Activated gamma-delta T cell treated with Interleukin-2 at 50 U/mL for 16 hours (primary cell): ENCODE results near the gene BANP.
"Not testable (repeated sequence)": the region's sequence is repeated elsewhere in the genome, so short reads cannot be mapped to it uniquely, and the experiment has no call there.

Experiments
- DNase-seq: peaks from one replicate; pipeline ENCODE4 v3.0.0-alpha.2; 2020

BANP gene

GRCh38 chr16:87998184-87998793, 47.1 kb downstream of the BANP start:
- not testable (repeated sequence) for DNase-seq

GRCh38 chr16:87998992-87999391, 47.8 kb downstream of the BANP start:
- not testable (repeated sequence) for DNase-seq

- DNase-seq, result no peak
Measured at GRCh38 chr16:88002211-88002610, 51.0 kb downstream of the BANP start.

- DNase-seq, result no peak
Measured at GRCh38 chr16:88002749-88003148, 51.5 kb downstream of the BANP start.

- DNase-seq, result no peak
Measured at GRCh38 chr16:88003316-88003715, 52.1 kb downstream of the BANP start.

GRCh38 chr16:88003736-88004135, 52.5 kb downstream of the BANP start:
- no peak for DNase-seq

- no peak for DNase-seq
Measured at GRCh38 chr16:88004391-88004790, 53.2 kb downstream of the BANP start.

- DNase-seq, result no peak
Measured at GRCh38 chr16:88005181-88005581, 53.9 kb downstream of the BANP start.

GRCh38 chr16:88005968-88006367, 54.7 kb downstream of the BANP start:
- no peak for DNase-seq

- DNase-seq, result no peak
Measured at GRCh38 chr16:88007321-88007731, 56.1 kb downstream of the BANP start.

- DNase-seq, result no peak
Measured at GRCh38 chr16:88008840-88009239, 57.6 kb downstream of the BANP start.

- DNase-seq, result no peak
Measured at GRCh38 chr16:88009563-88010342, 58.5 kb downstream of the BANP start.

GRCh38 chr16:88010343-88010967, 59.2 kb downstream of the BANP start:
- no peak for DNase-seq

GRCh38 chr16:88010968-88011483, 59.8 kb downstream of the BANP start:
- DNase-seq, result no peak

- DNase-seq, result no peak
Measured at GRCh38 chr16:88012360-88012759, 61.1 kb downstream of the BANP start.

GRCh38 chr16:88013091-88013609, 61.9 kb downstream of the BANP start:
- no peak for DNase-seq

GRCh38 chr16:88013766-88014251, 62.6 kb downstream of the BANP start:
- no peak for DNase-seq

- DNase-seq, result no peak
Measured at GRCh38 chr16:88014252-88014781, 63.1 kb downstream of the BANP start.

GRCh38 chr16:88014954-88015805, 63.9 kb downstream of the BANP start:
- DNase-seq, result no peak

- no peak for DNase-seq
Measured at GRCh38 chr16:88015806-88016140, 64.5 kb downstream of the BANP start.

GRCh38 chr16:88016386-88016785, 65.2 kb downstream of the BANP start:
- not testable (repeated sequence) for DNase-seq

GRCh38 chr16:88016964-88017363, 65.7 kb downstream of the BANP start:
- DNase-seq, result no peak
